AG09309 (cell line): Measurements from ENCODE around the gene UGT1A4.

Source experiments
- DNase-seq: peaks from one replicate; pipeline ENCODE4 v3.0.0-alpha.2; 2010; ENCODE audit warnings: low read depth
- H3K4me3 ChIP-seq: 2 replicates; pipeline ENCODE4 v1.5.1; 2011; ENCODE audit warnings: mild to moderate bottlenecking, low read depth, low read length, moderate library complexity; ENCODE audit not compliant: control insufficient read depth
- CTCF ChIP-seq: IDR thresholded peaks from 2 replicates; pipeline ENCODE4 v1.5.1; 2011; ENCODE audit warnings: mild to moderate bottlenecking, low read depth, low read length, inconsistent platforms; ENCODE audit not compliant: insufficient read depth, control insufficient read depth; ENCODE audit errors: missing control alignments

UGT1A4 gene

GRCh38 chr2:233676046-233676445 is 42.5 kb upstream of the UGT1A4 start:
- DNase-seq: no peak
- H3K4me3 ChIP-seq: no peak overlapping the region
- TF ChIP-seq CTCF: no peak

- no peak overlapping the region for H3K4me3 ChIP-seq
- TF ChIP-seq CTCF: no peak
- DNase-seq: no peak
Measured at GRCh38 chr2:233679196-233679595, 39.3 kb upstream of the UGT1A4 start.

GRCh38 chr2:233680361-233681045 is 38.0 kb upstream of the UGT1A4 start:
- TF ChIP-seq CTCF: no peak
- no peak for DNase-seq
- no peak overlapping the region for H3K4me3 ChIP-seq

GRCh38 chr2:233681521-233682099 is 36.9 kb upstream of the UGT1A4 start, which contains the start of gene UGT1A7:
TSS of gene UGT1A7 (plus strand) at chr2:233681901. CDS start at chr2:233681938, 37 bp downstream.
- H3K4me3 ChIP-seq: no peak within 1 kb of the TSS
- no peak for DNase-seq
- TF ChIP-seq CTCF: no peak

- no peak for TF ChIP-seq CTCF
- no peak for DNase-seq
Measured at GRCh38 chr2:233684640-233685039, 33.9 kb upstream of the UGT1A4 start.

GRCh38 chr2:233686928-233687327 is 31.6 kb upstream of the UGT1A4 start:
- no peak for TF ChIP-seq CTCF
- no peak for DNase-seq
- no peak overlapping the region for H3K4me3 ChIP-seq

More at GRCh38 chr2:233684640-233685039, 33.9 kb upstream of the UGT1A4 start:
- no peak overlapping the region for H3K4me3 ChIP-seq
